Esophagus squamous epithelium (tissue), 5 donors: ENCODE data around the gene ATMIN. TPM values are rescaled to one million over a fixed set of nuclear protein-coding genes. Genes with fewer than 3 reads are reported as not detected.

Experiments
- DNase-seq: peaks from one replicate; lab custom pipeline; 2025; lab: John Stamatoyannopoulos, UW
- H3K27ac ChIP-seq, 4 donors: fragments of 200-600 bp; sonication (generic); one replicate each; pipeline ENCODE4 v1.5.1; 2016 to 2019; ENCODE audit warnings: mild to moderate bottlenecking in 1 of 4
- H3K27me3 ChIP-seq, 4 donors: fragments of 200-600 bp; sonication (generic); 1 replicate in 3 of 4; 2 replicates in 1 of 4; pipeline versions ENCODE4 v1.5.1 to v1.6.0; 2017 to 2021; ENCODE audit warnings: antibody characterized with exemption in 1 of 4
- H3K36me3 ChIP-seq, 3 donors: fragments of 200-600 bp; sonication (generic); one replicate each; pipeline ENCODE4 v1.5.1; 2016 to 2019
- H3K4me1 ChIP-seq, 3 donors: fragments of 200-600 bp; sonication (generic); one replicate each; pipeline ENCODE4 v1.5.1; 2017 to 2019
- H3K4me3 ChIP-seq, 4 donors: fragments of 200-600 bp; sonication (generic); 1 replicate in 3 of 4; 2 replicates in 1 of 4; pipeline ENCODE4 v1.5.1; 2016 to 2019; ENCODE audit warnings: mild to moderate bottlenecking in 2 of 4, moderate library complexity in 1 of 4
- H3K9me3 ChIP-seq, 3 donors: fragments of 200-600 bp; sonication (generic); one replicate each; pipeline ENCODE4 v1.5.1; 2016 to 2019
- POLR2A ChIP-seq, 4 donors: fragments of 450-650 bp; IDR thresholded peaks; one replicate each; pipeline ENCODE4 v1.6.1; 2017; ENCODE audit warnings: antibody characterized with exemption in 4 of 4, mild to moderate bottlenecking in 4 of 4, moderate library complexity in 3 of 4
- WGBS, 2 donors: methylation state at CpG; one replicate each; pipeline ENCODE4 v1.1.5; 2018; 5-methylcytosine and 5-hydroxymethylcytosine counted together
- intact Hi-C: fragments of 100-400 bp; cut with DNase I; formaldehyde crosslinking; loops from one replicate; pipeline ENCODE4 v1.15.0; 2022
- small RNA-seq, 4 donors: library from RNA; depleted of rRNA; stranded (forward); fragments of <200 nt; gene quantifications; one replicate each; pipeline ENCODE3, GENCODE V24; 2016
- total RNA-seq, 4 donors: library from RNA; depleted of rRNA; stranded (reverse); fragments of >200 nt; gene quantifications; one replicate each; pipeline ENCODE4 v1.1.0, GENCODE V29; 2016
- TF ChIP-seq, protein P1 (sequence below), 6 experiments: fragments of 450-650 bp in 4 of 6; fragments of 200-600 bp in 2 of 6; sonication (generic) in 2 of 6; IDR thresholded peaks; one replicate each; pipeline ENCODE4 v1.5.1; 2016 to 2019; ENCODE audit warnings: antibody characterized with exemption in 6 of 6, mild to moderate bottlenecking in 4 of 6, moderate library complexity in 4 of 6
- donor health status: DM: yes; HTN: yes; CAD: no.

ATMIN gene
- total RNA-seq, 4 donors from 2014 or later, result 30.6 to 41.3 (median 36.8) TPM

DNA sequence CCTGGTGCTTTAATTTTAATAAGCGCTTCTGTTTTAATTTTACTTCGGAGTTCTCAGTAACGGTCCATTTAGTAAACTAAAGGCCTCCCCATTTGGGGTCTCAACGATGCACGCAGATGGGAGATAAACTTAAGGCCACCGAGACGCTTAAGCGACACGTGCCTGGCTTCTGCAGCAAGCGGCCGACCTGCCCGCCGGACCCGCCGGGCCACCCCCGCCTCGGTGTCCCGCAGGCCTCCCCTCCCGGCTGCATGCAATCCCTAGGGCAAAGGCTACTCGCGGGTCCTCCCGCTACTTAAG is 60.0 kb downstream of the ATMIN start:
- Histone ChIP-seq H3K27me3 (no peaks in the 10 kb centered on the region), H3K4me1 (peaks cover 5 to 15% (median 8%) of the 10 kb centered on the region in 3 donors), H3K9me3 (no peaks in the 10 kb centered on the region), H3K4me3 (peak overlapping the region; percentile 70 to 89 (median 82)), H3K27ac (peak overlapping the region; percentile 76 to 89 (median 84)), H3K36me3 (no peaks in the 10 kb centered on the region)
- TF ChIP-seq POLR2A (IDR thresholded peaks at IDR 0.05), result no peak
- TF ChIP-seq, protein P1, sequence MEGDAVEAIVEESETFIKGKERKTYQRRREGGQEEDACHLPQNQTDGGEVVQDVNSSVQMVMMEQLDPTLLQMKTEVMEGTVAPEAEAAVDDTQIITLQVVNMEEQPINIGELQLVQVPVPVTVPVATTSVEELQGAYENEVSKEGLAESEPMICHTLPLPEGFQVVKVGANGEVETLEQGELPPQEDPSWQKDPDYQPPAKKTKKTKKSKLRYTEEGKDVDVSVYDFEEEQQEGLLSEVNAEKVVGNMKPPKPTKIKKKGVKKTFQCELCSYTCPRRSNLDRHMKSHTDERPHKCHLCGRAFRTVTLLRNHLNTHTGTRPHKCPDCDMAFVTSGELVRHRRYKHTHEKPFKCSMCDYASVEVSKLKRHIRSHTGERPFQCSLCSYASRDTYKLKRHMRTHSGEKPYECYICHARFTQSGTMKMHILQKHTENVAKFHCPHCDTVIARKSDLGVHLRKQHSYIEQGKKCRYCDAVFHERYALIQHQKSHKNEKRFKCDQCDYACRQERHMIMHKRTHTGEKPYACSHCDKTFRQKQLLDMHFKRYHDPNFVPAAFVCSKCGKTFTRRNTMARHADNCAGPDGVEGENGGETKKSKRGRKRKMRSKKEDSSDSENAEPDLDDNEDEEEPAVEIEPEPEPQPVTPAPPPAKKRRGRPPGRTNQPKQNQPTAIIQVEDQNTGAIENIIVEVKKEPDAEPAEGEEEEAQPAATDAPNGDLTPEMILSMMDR (IDR thresholded peaks at IDR 0.05), result no peak
- 7% methylated on average over 6 of the region's 22 CpGs; no CpG with 5 or more reads in 1 of the 2 donors for WGBS, 2 donors
- intact Hi-C loops, result no loop called here
- DNase-seq, result no peak

DNA sequence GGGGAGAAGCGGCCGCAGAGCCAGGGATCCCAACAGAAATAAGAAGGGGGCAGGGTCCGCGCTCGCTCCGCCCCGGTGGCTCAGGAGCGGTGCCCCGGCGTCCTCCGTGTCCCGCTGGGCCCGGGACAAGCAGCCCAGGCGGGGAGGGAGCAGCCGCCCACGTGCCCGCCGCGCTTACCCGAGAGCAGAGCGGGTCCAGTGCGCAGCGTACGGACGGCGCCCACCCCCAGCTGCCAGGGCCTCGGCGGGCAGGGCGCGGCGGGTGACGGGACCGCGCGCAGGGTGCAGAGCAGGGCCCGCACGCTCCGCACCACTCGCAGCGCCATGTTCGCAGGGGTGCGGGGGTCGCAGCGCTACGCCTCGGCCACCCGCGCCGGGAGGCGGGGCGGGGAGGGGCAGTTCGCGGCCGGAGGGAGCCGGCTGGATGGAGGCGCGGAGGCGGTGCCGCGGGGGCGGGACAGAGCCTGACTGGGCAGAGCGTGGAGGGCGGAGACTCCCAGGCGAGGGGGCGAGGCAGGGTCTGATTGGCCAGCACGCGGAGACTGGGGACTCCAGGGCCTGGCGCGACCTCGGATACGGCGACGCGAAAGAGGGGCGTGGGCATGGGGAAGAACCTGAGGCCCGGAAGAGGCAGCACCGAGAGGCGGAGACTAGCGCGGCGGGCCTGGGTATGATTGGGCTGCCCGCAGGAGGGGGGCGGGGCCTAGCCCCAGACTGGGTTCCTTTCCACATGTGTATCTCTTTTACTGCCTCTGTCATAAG is 60.5 kb downstream of the ATMIN start, which contains the start of gene GCSH:
TSS of gene GCSH (minus strand) at position 443 of the 762 bp plus-strand sequence. CDS start at position 326, 117 bp downstream.
- H3K27me3 ChIP-seq, result no peaks in the 10 kb centered on the region
- intact Hi-C loops, result no loop called here
- peak in 2 of 4 donors; percentile 22 to 52 for TF ChIP-seq POLR2A (IDR thresholded peaks at IDR 0.05)
- TF ChIP-seq, protein P1 (IDR thresholded peaks at IDR 0.05), result no peak
- H3K27ac ChIP-seq, result peak within 1 kb of the TSS; percentile 76 to 89 (median 84)
- H3K9me3 ChIP-seq, result no peaks in the 10 kb centered on the region
- H3K36me3 ChIP-seq, result no peaks in the 10 kb centered on the region
- peak within 1 kb of the TSS; percentile 70 to 89 (median 82) for H3K4me3 ChIP-seq
- H3K4me1 ChIP-seq, result peaks cover 5 to 15% (median 8%) of the 10 kb centered on the region in 3 donors
- peak; percentile 95 for DNase-seq
- WGBS, 2 donors, result 0% methylated on average over 11 of the region's 83 CpGs; no CpG with 5 or more reads in 1 of the 2 donors

DNA sequence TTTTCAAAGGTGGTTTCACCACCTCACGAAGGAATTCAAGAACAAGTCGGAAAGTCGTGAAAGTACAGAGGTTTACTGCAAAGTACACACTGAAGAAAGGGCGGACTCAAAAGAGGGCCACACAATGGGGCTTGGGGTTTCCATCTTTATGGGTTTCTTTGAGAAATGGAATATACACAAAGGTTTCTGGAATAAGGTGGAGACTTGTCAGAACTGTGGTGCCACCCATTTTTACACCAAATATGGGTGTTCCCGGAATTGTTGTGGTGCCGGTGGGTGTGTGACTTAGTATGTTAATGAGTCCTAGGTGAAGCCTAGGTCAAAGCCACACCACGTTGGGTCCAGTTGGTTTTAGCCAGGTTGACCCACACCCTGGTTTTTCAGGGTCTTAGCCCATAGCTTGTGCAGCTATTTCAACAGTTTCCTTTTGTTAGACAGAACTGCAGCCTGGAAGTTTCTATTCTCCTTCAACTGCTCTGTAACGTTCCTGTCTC is 61.1 kb downstream of the ATMIN start:
- 43 to 48% methylated on average over 8 of the region's 8 CpGs for WGBS, 2 donors

More for the DNA sequence above, 61.1 kb downstream of the ATMIN start:
- Histone ChIP-seq H3K27me3 (no peaks in the 10 kb centered on the region), H3K36me3 (no peaks in the 10 kb centered on the region), H3K4me1 (peaks cover 5 to 15% (median 8%) of the 10 kb centered on the region in 3 donors), H3K9me3 (no peaks in the 10 kb centered on the region), H3K4me3 (peak overlapping the region; percentile 70 to 89 (median 82)), H3K27ac (peak overlapping the region; percentile 72 to 89 (median 84))
- intact Hi-C loops, result no loop called here
- DNase-seq, result no peak
- no peak for TF ChIP-seq POLR2A (IDR thresholded peaks at IDR 0.05)
- TF ChIP-seq, protein P1 (IDR thresholded peaks at IDR 0.05), result no peak

Small RNA genes lying within 50 kb of the gene (small RNA-seq; reads per million reads assigned to genes)
- gene AC092718.3, result 0 reads per million in 4 donors

Other genes starting within 250 kb of the ATMIN start
- 1 to 10 TPM; 1.8 to 4.8 (median 3.1) TPM for gene CDYL2, start 231.2 kb upstream of the ATMIN start, total RNA-seq
- 10 to 100 TPM in 3 of 4 donors, 1 to 10 TPM in 1; 7.4 to 41.2 (median 24.4) TPM for gene CMC2, start 29.0 kb upstream of the ATMIN start, total RNA-seq
- gene CENPN, start 28.6 kb upstream of the ATMIN start, total RNA-seq, result 10 to 100 TPM in 3 of 4 donors, 1 to 10 TPM in 1; 5.3 to 20.4 (median 16.1) TPM
- 1 to 10 TPM in 1 of 4 donors, under 1 TPM in 2, not detected in 1; 0.26 to 5.1 (median 0.38) TPM for gene C16orf46, start 41.4 kb downstream of the ATMIN start, total RNA-seq
- gene GCSH, start 60.6 kb downstream of the ATMIN start, total RNA-seq, result 10 to 100 TPM in 3 of 4 donors, 1 to 10 TPM in 1; 9.7 to 18.3 (median 15.1) TPM
- gene BCO1, start 202.8 kb downstream of the ATMIN start, total RNA-seq, result under 1 TPM in 3 of 4 donors, not detected in 1; 0.19 to 0.83 (median 0.59) TPM